Progenitor cell of endocrine pancreas (in vitro differentiated cells): ENCODE measurements around the gene PRLHR. TPM values are rescaled to one million over a fixed set of nuclear protein-coding genes. Genes with fewer than 3 reads are reported as not detected.

Source experiments
- DNase-seq: peaks from one replicate; pipeline ENCODE4 v3.0.0; 2021; ENCODE audit warnings: low spot score; ENCODE audit not compliant: unreplicated experiment
- H3K27ac Mint-ChIP-seq: 2 replicates; pipeline ENCODE4 v1.8.0; 2021; ENCODE audit warnings: mild to moderate bottlenecking, moderate library complexity, mixed read lengths
- H3K27me3 Mint-ChIP-seq: 2 replicates; pipeline ENCODE4 v1.8.0; 2021; ENCODE audit warnings: mixed read lengths
- H3K36me3 Mint-ChIP-seq: 2 replicates; pipeline ENCODE4 v1.8.0; 2022; ENCODE audit warnings: mixed read lengths; ENCODE audit not compliant: insufficient read depth
- H3K4me1 Mint-ChIP-seq: 2 replicates; pipeline ENCODE4 v1.8.0; 2021; ENCODE audit warnings: low read depth, mixed read lengths
- H3K4me3 Mint-ChIP-seq: 2 replicates; pipeline ENCODE4 v1.8.0; 2021; ENCODE audit warnings: low read depth, mild to moderate bottlenecking, moderate library complexity, mixed read lengths
- H3K9me3 Mint-ChIP-seq: 2 replicates; pipeline ENCODE4 v1.8.0; 2021; ENCODE audit warnings: low read depth, mixed read lengths
- CTCF ChIP-seq: fragments of 200-600 bp; sonication (generic); IDR thresholded peaks from one replicate; pipeline ENCODE4 v1.5.0; 2021; ENCODE audit warnings: antibody characterized with exemption, mild to moderate bottlenecking; ENCODE audit not compliant: unreplicated experiment
- long read RNA-seq: library from polyadenylated mRNA; unstranded; transcript quantifications from one replicate; pipeline ENCODE4 v2.0.0, GENCODE V29; 2020
- total RNA-seq: library from RNA; stranded (reverse); gene quantifications from 2 replicates; pipeline ENCODE4 v1.2.1, GENCODE V29; 2021

The PRLHR gene
- total RNA-seq, result 1.5 and 1.7 TPM in 2 replicates
- long read RNA-seq, full-length matches to known transcripts, result 4 of 4 reads
- long read RNA-seq, partial matches to known transcripts, result 0 of 4 reads
- long read RNA-seq, other reads (novel, unspliced or antisense), result 0 of 4 reads

- Mint-ChIP-seq H3K4me1 (peaks cover 5% of the 10 kb centered on the region), H3K4me3 (peak within 1 kb of the TSS; percentile 59), H3K36me3 (no peaks in the 10 kb centered on the region), H3K27me3 (peaks cover 84% of the 10 kb centered on the region), H3K27ac (no peak within 1 kb of the TSS), H3K9me3 (no peaks in the 10 kb centered on the region)
- peak; percentile 8 for TF ChIP-seq CTCF
- DNase-seq, result peak; percentile 66
Observed at GRCh38 chr10:118595598-118596425, at the start of gene PRLHR. Gene PRLHR (minus strand): TSS chr10:118595648. CDS start chr10:118595244, 404 bp downstream.

GRCh38 chr10:118642228-118642627 lies 46.8 kb upstream of the PRLHR start:
- Mint-ChIP-seq H3K36me3 (no peaks in the 10 kb centered on the region), H3K9me3 (peaks cover 8% of the 10 kb centered on the region), H3K4me3 (no peak overlapping the region), H3K27ac (no peak overlapping the region), H3K27me3 (peaks cover 23% of the 10 kb centered on the region), H3K4me1 (no peaks in the 10 kb centered on the region)
- DNase-seq, result no peak
- no peak for TF ChIP-seq CTCF

- peaks cover 8% of the 10 kb centered on the region for H3K9me3 Mint-ChIP-seq
- H3K27me3 Mint-ChIP-seq, result peaks cover 15% of the 10 kb centered on the region
- H3K4me3 Mint-ChIP-seq, result no peak overlapping the region
- H3K36me3 Mint-ChIP-seq, result no peaks in the 10 kb centered on the region
- peaks cover 7% of the 10 kb centered on the region for H3K4me1 Mint-ChIP-seq
- TF ChIP-seq CTCF, result no peak
- no peak overlapping the region for H3K27ac Mint-ChIP-seq
- no peak for DNase-seq
Observed at GRCh38 chr10:118638680-118639079, 43.2 kb upstream of the PRLHR start.

- no peak for DNase-seq
- no peak for TF ChIP-seq CTCF
- H3K4me3 Mint-ChIP-seq, result no peak overlapping the region
- peaks cover 21% of the 10 kb centered on the region for H3K27me3 Mint-ChIP-seq
- peaks cover 7% of the 10 kb centered on the region for H3K4me1 Mint-ChIP-seq
- no peak overlapping the region for H3K27ac Mint-ChIP-seq
- no peaks in the 10 kb centered on the region for H3K36me3 Mint-ChIP-seq
- H3K9me3 Mint-ChIP-seq, result peaks cover 8% of the 10 kb centered on the region
Observed at GRCh38 chr10:118635674-118636402, 40.4 kb upstream of the PRLHR start.

- Mint-ChIP-seq H3K27me3 (peaks cover 29% of the 10 kb centered on the region), H3K4me3 (no peak overlapping the region)
Observed at GRCh38 chr10:118633786-118634185, 38.3 kb upstream of the PRLHR start.

More at GRCh38 chr10:118633786-118634185, 38.3 kb upstream of the PRLHR start:
- H3K9me3 Mint-ChIP-seq, result no peaks in the 10 kb centered on the region
- no peaks in the 10 kb centered on the region for H3K36me3 Mint-ChIP-seq
- peaks cover 7% of the 10 kb centered on the region for H3K4me1 Mint-ChIP-seq
- no peak for DNase-seq
- H3K27ac Mint-ChIP-seq, result no peak overlapping the region
- no peak for TF ChIP-seq CTCF
